ENCODE results near the gene IQSEC2.

Gene IQSEC2

GRCh38 chrX:53300157-53300556, 18.8 kb upstream of the IQSEC2 start:
- H3K27ac ChIP-seq (ENCODE audit: low read length) = no peak overlapping the region
- no peak overlapping the region for H3K4me3 ChIP-seq (ENCODE audit: low read depth in 1 of 2, low read length in 2 of 2)
- no peaks in the 10 kb centered on the region for H3K36me3 ChIP-seq (ENCODE audit: control insufficient read depth in 1 of 2, insufficient read depth in 2 of 2, low read length in 2 of 2)
- H3K4me1 ChIP-seq (ENCODE audit: control insufficient read depth in 1 of 2, insufficient read depth in 2 of 2, low read length in 2 of 2) = no peaks in the 10 kb centered on the region
- H3K9me3 ChIP-seq (ENCODE audit: control insufficient read depth in 1 of 2, low read length in 2 of 2) = no peaks in the 10 kb centered on the region
- no peaks in the 10 kb centered on the region for H3K27me3 ChIP-seq (ENCODE audit: low read depth, low read length)

- no peaks in the 10 kb centered on the region for H3K36me3 ChIP-seq (ENCODE audit: control insufficient read depth in 1 of 2, insufficient read depth in 2 of 2, low read length in 2 of 2)
- no peaks in the 10 kb centered on the region for H3K9me3 ChIP-seq (ENCODE audit: control insufficient read depth in 1 of 2, low read length in 2 of 2)
- no peak overlapping the region for H3K4me3 ChIP-seq (ENCODE audit: low read depth in 1 of 2, low read length in 2 of 2)
- H3K4me1 ChIP-seq (ENCODE audit: control insufficient read depth in 1 of 2, insufficient read depth in 2 of 2, low read length in 2 of 2) = no peaks in the 10 kb centered on the region
- H3K27ac ChIP-seq (ENCODE audit: low read length) = no peak overlapping the region
- H3K27me3 ChIP-seq (ENCODE audit: low read depth, low read length) = no peaks in the 10 kb centered on the region
Measured at GRCh38 chrX:53294024-53294648, 12.8 kb upstream of the IQSEC2 start.

- no peaks in the 10 kb centered on the region for H3K27me3 ChIP-seq (ENCODE audit: low read depth, low read length)
- no peaks in the 10 kb centered on the region for H3K9me3 ChIP-seq (ENCODE audit: control insufficient read depth in 1 of 2, low read length in 2 of 2)
- no peak overlapping the region for H3K27ac ChIP-seq (ENCODE audit: low read length)
- H3K36me3 ChIP-seq (ENCODE audit: control insufficient read depth in 1 of 2, insufficient read depth in 2 of 2, low read length in 2 of 2) = no peaks in the 10 kb centered on the region
- peaks cover 5 to 19% of the 10 kb centered on the region in 2 donors for H3K4me1 ChIP-seq (ENCODE audit: control insufficient read depth in 1 of 2, insufficient read depth in 2 of 2, low read length in 2 of 2)
- H3K4me3 ChIP-seq (ENCODE audit: low read depth in 1 of 2, low read length in 2 of 2) = no peak overlapping the region
Measured at GRCh38 chrX:53291596-53291995, 10.2 kb upstream of the IQSEC2 start.

GRCh38 chrX:53290441-53291041, 9.2 kb upstream of the IQSEC2 start:
- no peaks in the 10 kb centered on the region for H3K27me3 ChIP-seq (ENCODE audit: low read depth, low read length)
- H3K4me1 ChIP-seq (ENCODE audit: control insufficient read depth in 1 of 2, insufficient read depth in 2 of 2, low read length in 2 of 2) = peaks cover 5 to 29% of the 10 kb centered on the region in 2 donors
- H3K27ac ChIP-seq (ENCODE audit: low read length) = no peak overlapping the region
- no peaks in the 10 kb centered on the region for H3K36me3 ChIP-seq (ENCODE audit: control insufficient read depth in 1 of 2, insufficient read depth in 2 of 2, low read length in 2 of 2)
- H3K4me3 ChIP-seq (ENCODE audit: low read depth in 1 of 2, low read length in 2 of 2) = no peak overlapping the region
- H3K9me3 ChIP-seq (ENCODE audit: control insufficient read depth in 1 of 2, low read length in 2 of 2) = no peaks in the 10 kb centered on the region

DNA sequence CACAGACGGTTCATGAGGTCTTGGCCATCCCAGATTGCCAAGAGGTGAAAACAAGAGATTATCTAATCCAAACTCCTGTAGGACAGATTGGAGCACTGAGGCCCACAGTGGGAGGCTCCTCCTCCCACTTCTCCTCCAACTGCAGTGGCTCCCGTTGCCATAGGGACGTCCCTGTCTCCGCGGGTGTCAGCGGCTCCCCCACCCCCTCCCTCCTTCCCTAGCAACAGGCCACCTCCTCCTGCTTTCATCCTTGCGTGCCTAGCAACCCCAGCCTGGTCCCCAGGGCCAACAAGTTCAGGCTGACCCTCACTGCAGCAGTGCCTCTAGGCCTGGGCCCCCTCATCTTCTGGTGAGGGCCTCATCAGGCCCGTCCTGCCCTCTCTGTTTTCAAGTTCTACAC, 6.8 kb upstream of the IQSEC2 start:
- Histone ChIP-seq H3K36me3 (ENCODE audit: control insufficient read depth in 1 of 2, insufficient read depth in 2 of 2, low read length in 2 of 2) (no peaks in the 10 kb centered on the region), H3K27me3 (ENCODE audit: low read depth, low read length) (no peaks in the 10 kb centered on the region), H3K4me1 (ENCODE audit: control insufficient read depth in 1 of 2, insufficient read depth in 2 of 2, low read length in 2 of 2) (peaks cover 5 to 39% of the 10 kb centered on the region in 2 donors), H3K9me3 (ENCODE audit: control insufficient read depth in 1 of 2, low read length in 2 of 2) (no peaks in the 10 kb centered on the region), H3K4me3 (ENCODE audit: low read depth in 1 of 2, low read length in 2 of 2) (no peak overlapping the region), H3K27ac (ENCODE audit: low read length) (peak overlapping the region; percentile 45)

GRCh38 chrX:53287493-53288138, 6.2 kb upstream of the IQSEC2 start:
- no peak overlapping the region for H3K4me3 ChIP-seq (ENCODE audit: low read depth in 1 of 2, low read length in 2 of 2)
- H3K36me3 ChIP-seq (ENCODE audit: control insufficient read depth in 1 of 2, insufficient read depth in 2 of 2, low read length in 2 of 2) = no peaks in the 10 kb centered on the region
- peaks cover 5 to 43% of the 10 kb centered on the region in 2 donors for H3K4me1 ChIP-seq (ENCODE audit: control insufficient read depth in 1 of 2, insufficient read depth in 2 of 2, low read length in 2 of 2)
- no peaks in the 10 kb centered on the region for H3K9me3 ChIP-seq (ENCODE audit: control insufficient read depth in 1 of 2, low read length in 2 of 2)
- no peaks in the 10 kb centered on the region for H3K27me3 ChIP-seq (ENCODE audit: low read depth, low read length)
- peak overlapping the region; percentile 45 for H3K27ac ChIP-seq (ENCODE audit: low read length)

GRCh38 chrX:53286171-53286570, 4.8 kb upstream of the IQSEC2 start:
- no peaks in the 10 kb centered on the region for H3K36me3 ChIP-seq (ENCODE audit: control insufficient read depth in 1 of 2, insufficient read depth in 2 of 2, low read length in 2 of 2)
- H3K4me3 ChIP-seq (ENCODE audit: low read depth in 1 of 2, low read length in 2 of 2) = no peak overlapping the region
- H3K4me1 ChIP-seq (ENCODE audit: control insufficient read depth in 1 of 2, insufficient read depth in 2 of 2, low read length in 2 of 2) = peaks cover 10 to 52% of the 10 kb centered on the region in 2 donors
- no peak overlapping the region for H3K27ac ChIP-seq (ENCODE audit: low read length)
- no peaks in the 10 kb centered on the region for H3K27me3 ChIP-seq (ENCODE audit: low read depth, low read length)
- no peaks in the 10 kb centered on the region for H3K9me3 ChIP-seq (ENCODE audit: control insufficient read depth in 1 of 2, low read length in 2 of 2)

- H3K4me1 ChIP-seq (ENCODE audit: control insufficient read depth in 1 of 2, insufficient read depth in 2 of 2, low read length in 2 of 2) = peaks cover 10 to 54% of the 10 kb centered on the region in 2 donors
Measured at GRCh38 chrX:53285591-53285990, 4.2 kb upstream of the IQSEC2 start.

DNA sequence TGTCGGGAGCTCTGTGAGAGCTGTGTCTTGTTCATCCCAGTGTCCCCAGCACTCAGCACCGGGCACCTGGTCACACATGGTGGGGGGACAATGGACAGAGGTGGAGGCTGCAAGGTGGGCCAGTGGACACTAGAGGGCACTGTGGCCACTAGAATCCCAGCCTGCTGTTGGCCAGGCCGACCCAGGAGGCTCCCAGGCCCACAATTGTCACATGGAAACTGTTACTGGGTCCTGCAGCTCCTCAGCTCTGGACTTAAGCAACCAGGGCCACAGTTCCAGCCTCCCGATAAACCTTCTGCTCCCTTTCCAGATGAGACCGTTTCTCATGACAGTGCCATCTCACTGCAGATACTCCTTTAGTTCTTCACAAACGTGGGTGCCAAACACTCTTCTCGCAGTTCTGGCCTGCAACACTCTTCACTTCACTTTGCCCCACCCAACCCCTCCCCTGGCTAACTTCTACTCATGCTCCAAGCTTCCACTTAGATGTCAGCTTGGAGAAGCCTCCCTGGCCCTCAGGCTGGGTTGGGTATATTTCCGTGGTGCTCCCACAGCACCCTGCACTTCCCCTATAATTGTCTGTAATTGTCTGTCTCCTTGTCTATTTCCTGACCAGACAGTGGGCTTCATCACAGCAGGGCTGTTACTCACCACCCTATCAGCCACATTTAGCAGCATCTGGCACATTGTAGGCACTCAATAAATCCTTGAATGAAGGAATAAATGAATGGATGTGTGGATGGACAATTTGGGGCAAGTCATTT, 3.5 kb upstream of the IQSEC2 start:
- H3K9me3 ChIP-seq (ENCODE audit: control insufficient read depth in 1 of 2, low read length in 2 of 2) = no peaks in the 10 kb centered on the region
- no peak overlapping the region for H3K27ac ChIP-seq (ENCODE audit: low read length)
- no peaks in the 10 kb centered on the region for H3K36me3 ChIP-seq (ENCODE audit: control insufficient read depth in 1 of 2, insufficient read depth in 2 of 2, low read length in 2 of 2)
- no peaks in the 10 kb centered on the region for H3K27me3 ChIP-seq (ENCODE audit: low read depth, low read length)
- no peak overlapping the region for H3K4me3 ChIP-seq (ENCODE audit: low read depth in 1 of 2, low read length in 2 of 2)
- peaks cover 10 to 61% of the 10 kb centered on the region in 2 donors for H3K4me1 ChIP-seq (ENCODE audit: control insufficient read depth in 1 of 2, insufficient read depth in 2 of 2, low read length in 2 of 2)

More at GRCh38 chrX:53285591-53285990, 4.2 kb upstream of the IQSEC2 start:
- Histone ChIP-seq H3K9me3 (ENCODE audit: control insufficient read depth in 1 of 2, low read length in 2 of 2) (no peaks in the 10 kb centered on the region), H3K4me3 (ENCODE audit: low read depth in 1 of 2, low read length in 2 of 2) (no peak overlapping the region), H3K36me3 (ENCODE audit: control insufficient read depth in 1 of 2, insufficient read depth in 2 of 2, low read length in 2 of 2) (no peaks in the 10 kb centered on the region), H3K27ac (ENCODE audit: low read length) (no peak overlapping the region), H3K27me3 (ENCODE audit: low read depth, low read length) (no peaks in the 10 kb centered on the region)

GRCh38 chrX:53283567-53283966, 2.2 kb upstream of the IQSEC2 start:
- H3K4me3 ChIP-seq (ENCODE audit: low read depth in 1 of 2, low read length in 2 of 2) = no peak overlapping the region
- no peak overlapping the region for H3K27ac ChIP-seq (ENCODE audit: low read length)
- peaks cover 10 to 58% of the 10 kb centered on the region in 2 donors for H3K4me1 ChIP-seq (ENCODE audit: control insufficient read depth in 1 of 2, insufficient read depth in 2 of 2, low read length in 2 of 2)
- no peaks in the 10 kb centered on the region for H3K36me3 ChIP-seq (ENCODE audit: control insufficient read depth in 1 of 2, insufficient read depth in 2 of 2, low read length in 2 of 2)
- H3K9me3 ChIP-seq (ENCODE audit: control insufficient read depth in 1 of 2, low read length in 2 of 2) = no peaks in the 10 kb centered on the region
- no peaks in the 10 kb centered on the region for H3K27me3 ChIP-seq (ENCODE audit: low read depth, low read length)

DNA sequence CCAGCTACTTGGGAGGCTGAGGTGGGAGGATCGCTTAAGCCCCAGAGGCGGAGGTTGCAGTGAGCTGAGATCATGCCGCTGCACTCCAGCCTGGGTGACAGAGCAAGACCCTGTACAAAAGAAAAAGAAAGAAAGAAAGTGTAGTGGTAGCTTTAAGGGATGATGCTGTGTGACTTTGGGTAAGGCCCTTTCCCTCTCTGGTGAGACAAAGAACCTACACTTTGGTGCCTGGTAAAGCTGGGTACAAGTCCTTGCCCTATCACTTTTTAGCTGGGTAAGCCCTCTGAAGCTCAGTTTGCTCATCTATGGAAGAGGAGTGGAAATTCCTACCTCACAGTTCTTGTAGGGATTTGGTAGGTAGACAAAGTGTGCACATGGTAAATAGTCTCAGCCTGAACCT, 1.7 kb upstream of the IQSEC2 start:
- Histone ChIP-seq H3K9me3 (ENCODE audit: control insufficient read depth in 1 of 2, low read length in 2 of 2) (no peaks in the 10 kb centered on the region), H3K4me3 (ENCODE audit: low read depth in 1 of 2, low read length in 2 of 2) (no peak overlapping the region), H3K4me1 (ENCODE audit: control insufficient read depth in 1 of 2, insufficient read depth in 2 of 2, low read length in 2 of 2) (peaks cover 10 to 54% of the 10 kb centered on the region in 2 donors), H3K27me3 (ENCODE audit: low read depth, low read length) (no peaks in the 10 kb centered on the region), H3K27ac (ENCODE audit: low read length) (no peak overlapping the region), H3K36me3 (ENCODE audit: control insufficient read depth in 1 of 2, insufficient read depth in 2 of 2, low read length in 2 of 2) (no peaks in the 10 kb centered on the region)

Data from muscle layer of duodenum (tissue), 2 donors.